Activated T-helper 1 cell treated with anti-CD3 and anti-CD28 coated beads, Interleukin-12 subunit alpha, Interleukin-12 subunit beta, Interleukin-2, Interleukin-4 antibody, amounts not matched to agents 30 ng/mL and 10 ng/mL and 1 ng/mL, durations not matched to agents 14 hours and 24 hours and 36 hours (primary cell): Measurements from ENCODE around the gene REEP1. TPM values are rescaled to one million over a fixed set of nuclear protein-coding genes. Genes with fewer than 3 reads are reported as not detected.

ENCODE experiments used
- DNase-seq: peaks from one replicate; pipeline ENCODE4 v3.0.0; 2021; ENCODE audit warnings: low spot score
- H3K27ac Mint-ChIP-seq: one replicate; pipeline ENCODE4 v1.8.0; 2021; ENCODE audit warnings: mild to moderate bottlenecking, mixed read lengths
- H3K27me3 Mint-ChIP-seq: one replicate; pipeline ENCODE4 v1.8.0; 2022; ENCODE audit warnings: mild to moderate bottlenecking, moderate library complexity, mixed read lengths; ENCODE audit not compliant: insufficient read depth
- H3K36me3 Mint-ChIP-seq: one replicate; pipeline ENCODE4 v1.8.0; 2021; ENCODE audit warnings: low read depth, mixed read lengths
- H3K4me1 Mint-ChIP-seq: one replicate; pipeline ENCODE4 v1.8.0; 2021; ENCODE audit warnings: low read depth, mixed read lengths
- H3K4me3 Mint-ChIP-seq: one replicate; pipeline ENCODE4 v1.8.0; 2021; ENCODE audit warnings: mild to moderate bottlenecking, moderate library complexity, mixed read lengths
- H3K9me3 Mint-ChIP-seq: one replicate; pipeline ENCODE4 v1.8.0; 2021; ENCODE audit warnings: mixed read lengths
- intact Hi-C: fragments of 100-400 bp; cut with micrococcal nuclease; formaldehyde crosslinking; loops from one replicate; pipeline ENCODE4 v1.15.1; 2024
- total RNA-seq: library from RNA; stranded (reverse); gene quantifications from 2 replicates; pipeline ENCODE4 v1.2.3, GENCODE V29; 2022

Gene REEP1, protein sequence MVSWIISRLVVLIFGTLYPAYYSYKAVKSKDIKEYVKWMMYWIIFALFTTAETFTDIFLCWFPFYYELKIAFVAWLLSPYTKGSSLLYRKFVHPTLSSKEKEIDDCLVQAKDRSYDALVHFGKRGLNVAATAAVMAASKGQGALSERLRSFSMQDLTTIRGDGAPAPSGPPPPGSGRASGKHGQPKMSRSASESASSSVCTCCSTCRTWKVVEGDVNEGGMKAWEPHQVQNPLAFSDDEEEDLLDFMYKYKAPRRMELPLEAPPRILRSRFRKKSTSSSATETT
- 0.26 and 0.81 TPM in 2 replicates for total RNA-seq

DNA sequence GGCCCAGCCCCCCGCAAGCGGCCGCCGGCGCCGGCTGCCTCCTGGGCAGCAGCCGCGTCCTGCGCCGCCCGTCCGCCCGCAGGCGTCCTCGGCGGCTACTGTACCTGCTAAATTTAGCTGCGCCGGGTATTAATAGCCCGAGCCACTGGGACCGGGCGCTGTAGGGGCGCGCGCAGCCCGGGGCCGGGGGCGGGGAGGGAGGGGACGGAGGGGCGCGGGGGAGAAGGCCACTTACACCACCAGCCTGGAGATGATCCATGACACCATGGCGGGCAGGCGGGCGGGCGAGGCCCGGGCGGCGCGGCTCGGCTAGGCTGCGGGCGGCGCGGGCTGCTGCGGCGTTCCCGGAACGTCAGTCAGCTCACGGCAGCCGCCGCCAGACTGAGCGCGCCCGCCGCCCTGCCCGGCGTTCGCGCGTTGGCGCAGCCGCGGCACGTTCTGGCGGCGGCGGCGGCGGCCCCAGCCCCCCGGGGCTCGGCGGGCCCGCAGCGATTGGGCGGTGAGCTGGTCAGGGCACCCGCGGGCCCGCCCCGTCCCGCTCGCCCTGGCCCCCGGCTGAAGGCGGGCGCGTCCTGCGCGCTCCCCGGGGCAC is at the start of gene REEP1:
Gene REEP1, minus strand, starts transcription at position 383 of the 592 bp plus-strand sequence. Its CDS starts 116 bp downstream, at position 267.
- no peak for DNase-seq
- Mint-ChIP-seq H3K27me3 (peaks cover 68% of the 10 kb centered on the region), H3K4me3 (peak within 1 kb of the TSS; percentile 76), H3K4me1 (peaks cover 10% of the 10 kb centered on the region), H3K36me3 (no peaks in the 10 kb centered on the region), H3K9me3 (peaks cover 11% of the 10 kb centered on the region), H3K27ac (no peak within 1 kb of the TSS)
- intact Hi-C loops, result loop anchor here (2.0 kb wide), 1 partner anchor 285 kb away; the partner anchor contains the start of gene RNF103

DNA sequence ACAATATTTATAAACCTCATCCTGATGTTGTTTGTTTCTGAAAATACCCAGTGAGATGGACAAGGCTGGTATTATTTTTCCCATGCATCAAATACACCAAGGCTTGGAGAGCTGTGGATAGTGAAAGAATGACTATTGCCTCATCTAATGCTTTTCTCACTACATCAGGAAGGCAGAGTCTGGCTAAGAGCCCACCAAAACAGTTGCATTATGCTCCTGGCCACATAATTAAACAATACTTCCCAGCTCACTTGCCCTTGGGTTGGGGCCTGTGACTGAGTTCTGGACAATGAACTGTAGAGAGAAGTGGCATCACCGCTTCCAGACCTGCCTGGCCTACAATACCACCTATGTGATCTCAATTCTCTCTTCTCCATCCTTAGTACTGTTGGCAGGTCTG is 46.4 kb upstream of the REEP1 start:
- Mint-ChIP-seq H3K4me3 (no peak overlapping the region), H3K27me3 (peaks cover 5% of the 10 kb centered on the region), H3K4me1 (no peaks in the 10 kb centered on the region), H3K27ac (no peak overlapping the region), H3K36me3 (no peaks in the 10 kb centered on the region), H3K9me3 (no peaks in the 10 kb centered on the region)
- intact Hi-C loops, result no loop called here
- DNase-seq, result no peak

DNA sequence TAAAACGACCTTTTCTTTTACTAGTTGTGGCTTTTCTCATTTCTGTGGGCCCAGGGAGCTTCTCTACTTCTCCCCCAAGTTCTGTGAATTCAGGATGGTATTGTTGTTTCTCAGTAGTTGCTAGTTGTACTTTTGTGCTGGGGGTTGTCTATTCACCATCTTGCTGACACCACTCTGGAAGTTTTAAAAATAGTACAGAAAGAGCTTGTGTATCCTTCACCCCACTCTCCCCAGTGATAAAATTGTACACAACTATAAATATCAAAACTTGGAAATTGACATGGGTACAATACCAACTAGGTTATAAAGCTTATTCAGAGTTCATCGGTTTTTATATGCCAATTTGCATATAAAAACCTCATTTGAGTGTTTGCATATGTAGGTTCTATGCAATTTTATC is 45.3 kb upstream of the REEP1 start:
- H3K9me3 Mint-ChIP-seq, result no peaks in the 10 kb centered on the region
- DNase-seq, result no peak
- H3K4me3 Mint-ChIP-seq, result no peak overlapping the region
- no peaks in the 10 kb centered on the region for H3K4me1 Mint-ChIP-seq
- peaks cover 7% of the 10 kb centered on the region for H3K27me3 Mint-ChIP-seq
- intact Hi-C loops, result no loop called here
- H3K36me3 Mint-ChIP-seq, result no peaks in the 10 kb centered on the region
- H3K27ac Mint-ChIP-seq, result no peak overlapping the region

DNA sequence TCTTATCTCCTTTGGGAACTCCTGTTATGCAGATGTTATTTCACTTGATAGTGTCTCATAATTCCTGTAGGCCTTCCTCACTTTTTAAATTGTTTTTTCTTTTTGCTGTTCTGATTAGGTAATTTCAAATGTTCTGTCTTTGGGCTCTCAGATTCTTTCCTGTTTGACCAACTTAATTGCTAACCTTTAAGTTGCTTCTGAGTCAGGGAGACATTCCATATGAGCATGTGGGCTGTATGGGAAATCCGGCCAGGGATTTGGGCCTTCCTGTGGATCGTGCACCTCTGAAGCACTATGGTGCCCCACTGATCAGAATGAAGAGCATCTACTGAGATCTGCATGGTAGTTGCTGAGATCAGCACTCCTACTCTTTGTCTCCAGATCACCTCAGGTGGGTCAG is 44.7 kb upstream of the REEP1 start:
- Mint-ChIP-seq H3K36me3 (no peaks in the 10 kb centered on the region), H3K4me3 (no peak overlapping the region), H3K27ac (no peak overlapping the region), H3K9me3 (peaks cover under 1% of the 10 kb centered on the region), H3K27me3 (peaks cover 7% of the 10 kb centered on the region), H3K4me1 (no peaks in the 10 kb centered on the region)
- no peak for DNase-seq
- intact Hi-C loops, result no loop called here

DNA sequence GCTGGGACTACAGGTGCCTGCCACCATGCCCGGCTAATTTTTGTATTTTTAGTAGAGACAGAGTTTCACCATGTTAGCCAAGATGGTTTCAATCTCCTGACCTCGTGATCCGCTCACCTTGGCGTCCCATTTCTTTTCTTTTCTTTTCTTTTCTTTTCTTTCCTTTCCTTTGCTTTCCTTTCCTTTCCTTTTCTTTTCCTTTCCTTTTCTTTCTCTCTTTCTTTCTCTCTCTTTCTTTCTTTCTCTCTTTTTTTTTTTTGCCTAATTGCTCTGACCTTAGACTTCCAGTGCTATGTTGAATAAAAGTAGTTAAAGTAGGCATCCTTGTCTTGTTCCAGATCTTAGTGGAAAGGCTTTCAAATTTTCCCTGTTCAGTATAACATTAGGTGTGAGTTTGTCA is 41.0 kb upstream of the REEP1 start:
- Mint-ChIP-seq H3K27me3 (peaks cover 18% of the 10 kb centered on the region), H3K9me3 (peaks cover 3% of the 10 kb centered on the region), H3K4me3 (no peak overlapping the region), H3K4me1 (no peaks in the 10 kb centered on the region), H3K27ac (no peak overlapping the region), H3K36me3 (no peaks in the 10 kb centered on the region)
- DNase-seq, result no peak
- intact Hi-C loops, result no loop called here

DNA sequence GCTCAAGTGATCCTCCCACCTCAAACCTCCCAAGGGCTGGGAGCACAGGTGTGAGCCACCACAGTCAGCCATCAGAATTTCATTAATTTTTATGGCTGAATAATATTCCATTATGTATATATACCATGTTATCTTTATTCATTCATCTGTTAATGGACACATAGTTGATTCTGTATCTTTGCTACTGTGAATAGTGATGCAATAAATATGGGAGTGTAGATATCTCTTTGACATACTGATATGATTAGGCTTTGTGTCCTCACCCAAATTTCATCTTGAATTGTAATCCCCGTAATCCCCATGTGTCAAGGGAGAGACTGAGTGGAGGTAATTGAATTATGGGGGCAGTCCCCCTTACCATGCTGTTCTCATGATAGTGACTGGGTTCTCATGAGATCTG is 38.2 kb upstream of the REEP1 start:
- H3K27me3 Mint-ChIP-seq, result peaks cover 16% of the 10 kb centered on the region
- no peak for DNase-seq

DNA sequence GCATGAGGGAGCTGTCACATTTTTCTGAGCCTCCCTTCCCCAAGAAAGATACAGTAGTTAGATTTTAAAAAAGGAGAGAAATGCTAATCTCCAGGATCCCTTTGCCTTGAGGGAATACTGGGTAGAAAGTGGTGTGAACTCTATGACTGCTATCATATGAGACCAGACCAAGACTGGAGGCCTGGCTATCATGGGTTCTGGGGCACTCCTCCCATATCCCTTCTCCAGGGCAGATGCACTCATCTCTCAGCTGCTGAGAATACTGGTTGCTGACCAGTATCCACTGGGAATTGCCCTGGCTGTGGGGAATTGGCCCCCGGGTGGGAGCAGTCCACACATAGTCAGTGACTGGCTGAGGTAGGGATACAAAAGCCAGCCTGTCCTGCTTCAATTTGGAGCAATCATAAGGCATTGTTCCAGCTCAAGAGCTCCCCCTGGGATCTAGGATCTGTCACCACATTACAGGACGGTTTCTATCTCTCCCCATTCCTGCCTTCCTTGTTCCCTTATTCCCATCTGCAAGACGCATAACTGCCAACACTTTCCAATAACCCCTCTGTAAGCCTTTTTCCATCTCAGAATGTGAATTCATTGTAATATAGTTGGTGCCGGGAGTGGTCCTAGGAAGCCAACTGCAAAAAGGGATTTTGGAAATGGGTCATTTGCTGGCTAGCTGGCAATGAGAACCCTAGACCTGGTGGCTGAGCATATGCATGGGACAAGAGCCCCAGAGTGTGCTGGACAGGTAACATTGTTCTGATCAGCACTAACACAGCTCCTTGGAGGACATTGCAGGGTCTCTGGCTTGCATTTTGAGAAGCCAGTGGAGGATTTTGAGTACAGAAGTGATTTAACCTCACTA is 35.4 kb upstream of the REEP1 start:
- DNase-seq, result no peak
- Mint-ChIP-seq H3K27ac (no peak overlapping the region), H3K36me3 (peaks cover 3% of the 10 kb centered on the region), H3K9me3 (peaks cover 3% of the 10 kb centered on the region), H3K27me3 (peaks cover 13% of the 10 kb centered on the region), H3K4me3 (no peak overlapping the region), H3K4me1 (peaks cover 17% of the 10 kb centered on the region)
- intact Hi-C loops, result no loop called here

More for the DNA sequence above, 38.2 kb upstream of the REEP1 start:
- peaks cover 3% of the 10 kb centered on the region for H3K9me3 Mint-ChIP-seq
- no peak overlapping the region for H3K27ac Mint-ChIP-seq
- intact Hi-C loops, result no loop called here
- no peaks in the 10 kb centered on the region for H3K36me3 Mint-ChIP-seq
- H3K4me3 Mint-ChIP-seq, result no peak overlapping the region
- peaks cover 7% of the 10 kb centered on the region for H3K4me1 Mint-ChIP-seq

DNA sequence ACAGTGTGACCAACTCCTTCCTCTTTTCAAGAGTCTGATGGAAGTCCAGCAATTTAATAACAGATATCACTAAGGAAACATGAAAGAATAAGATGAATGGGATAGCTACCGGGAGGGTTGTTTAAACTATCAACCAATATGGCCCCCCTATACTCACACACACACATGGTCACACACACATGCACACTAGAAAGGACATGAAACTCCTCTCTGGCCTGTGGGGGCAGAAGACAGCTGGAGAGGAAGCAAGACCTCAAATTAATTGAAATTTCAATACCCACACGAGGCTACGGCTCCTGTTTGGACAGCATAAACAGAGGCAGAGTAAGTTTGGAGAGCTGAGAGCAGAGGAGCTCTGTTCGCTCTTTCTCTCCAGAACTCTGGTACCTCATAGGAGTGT is 34.7 kb upstream of the REEP1 start:
- DNase-seq, result no peak
- peaks cover 20% of the 10 kb centered on the region for H3K4me1 Mint-ChIP-seq
- intact Hi-C loops, result no loop called here
- H3K27ac Mint-ChIP-seq, result no peak overlapping the region
- H3K36me3 Mint-ChIP-seq, result peaks cover 3% of the 10 kb centered on the region
- H3K27me3 Mint-ChIP-seq, result peaks cover 11% of the 10 kb centered on the region
- peaks cover 3% of the 10 kb centered on the region for H3K9me3 Mint-ChIP-seq
- no peak overlapping the region for H3K4me3 Mint-ChIP-seq

DNA sequence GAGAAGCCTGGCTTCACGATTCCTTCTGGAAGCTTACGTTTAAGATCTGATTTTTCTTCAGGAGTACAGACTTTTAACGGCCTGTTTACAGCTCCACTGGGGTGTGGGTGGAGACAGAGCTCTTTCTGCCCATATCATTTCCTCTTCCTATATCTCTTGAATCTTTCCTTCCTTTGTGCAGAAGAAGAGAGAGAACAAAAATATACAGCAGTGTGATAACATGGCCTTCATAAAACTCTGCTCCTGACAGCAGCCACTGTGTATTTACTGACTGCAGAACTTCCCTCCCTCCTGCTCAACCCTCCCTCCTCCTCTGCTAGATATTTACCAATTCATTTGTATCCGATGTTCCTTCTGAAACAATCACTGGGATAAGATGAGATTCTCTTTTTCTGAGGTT is 34.1 kb upstream of the REEP1 start:
- no peak for DNase-seq
- H3K36me3 Mint-ChIP-seq, result peaks cover 3% of the 10 kb centered on the region
- peaks cover 11% of the 10 kb centered on the region for H3K27me3 Mint-ChIP-seq
- no peaks in the 10 kb centered on the region for H3K9me3 Mint-ChIP-seq
- peak overlapping the region; percentile 2 for H3K27ac Mint-ChIP-seq
- no peak overlapping the region for H3K4me3 Mint-ChIP-seq
- H3K4me1 Mint-ChIP-seq, result peaks cover 20% of the 10 kb centered on the region
- intact Hi-C loops, result no loop called here

DNA sequence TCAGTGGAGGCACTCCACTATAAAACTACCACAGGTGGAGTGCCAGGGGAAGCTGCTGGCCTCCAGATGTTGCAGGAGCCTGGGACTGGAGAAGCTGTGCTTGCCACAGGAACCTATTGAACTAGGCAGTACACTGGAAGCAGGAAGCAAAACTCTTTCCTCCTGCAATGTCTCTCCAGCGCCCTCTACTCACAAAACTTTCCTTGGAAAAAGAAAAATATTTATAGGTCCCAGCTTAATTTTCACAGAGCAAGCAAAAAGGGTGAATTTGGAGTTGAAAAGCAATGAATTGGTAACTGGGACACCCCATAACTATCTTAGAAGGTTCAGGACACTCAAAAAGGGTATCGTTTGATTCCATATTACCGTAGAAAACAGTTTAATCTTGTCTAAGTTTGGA is 33.2 kb upstream of the REEP1 start:
- intact Hi-C loops, result no loop called here
- Mint-ChIP-seq H3K9me3 (no peaks in the 10 kb centered on the region), H3K36me3 (peaks cover 3% of the 10 kb centered on the region), H3K4me1 (peaks cover 20% of the 10 kb centered on the region), H3K27ac (no peak overlapping the region), H3K27me3 (peaks cover 8% of the 10 kb centered on the region), H3K4me3 (no peak overlapping the region)
- DNase-seq, result no peak

DNA sequence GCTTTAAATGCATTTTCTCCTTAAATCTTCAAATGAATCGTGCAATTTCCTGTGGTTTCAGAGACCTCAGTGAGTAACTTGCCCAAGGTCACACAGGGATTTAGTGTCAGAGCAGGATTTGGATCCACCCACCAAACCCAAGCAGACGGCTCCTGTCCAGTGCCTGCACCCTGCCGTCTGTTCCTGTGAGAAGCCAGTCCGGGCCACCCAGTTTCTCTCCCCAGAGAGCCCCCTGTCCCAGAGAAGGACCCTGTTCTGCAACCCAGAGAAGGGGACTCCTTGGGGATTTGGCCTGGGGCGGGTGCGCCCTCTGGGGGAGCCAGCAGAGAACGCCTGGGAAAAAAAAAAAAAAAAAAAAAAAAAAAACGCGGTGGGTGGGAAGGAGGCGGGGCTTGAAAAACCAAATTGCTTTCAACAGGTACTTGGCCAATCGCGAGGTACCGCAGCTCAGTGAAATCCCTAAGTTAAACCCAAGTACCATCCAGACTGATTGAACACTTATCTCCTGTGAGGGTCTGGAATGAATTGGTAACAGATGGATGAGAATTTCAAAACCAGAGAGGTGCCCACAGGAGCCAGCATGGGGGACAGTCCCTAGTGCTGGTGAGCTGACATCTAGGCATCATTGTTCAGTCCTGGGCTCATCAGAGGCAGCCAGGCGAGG is 30.9 kb upstream of the REEP1 start:
- Mint-ChIP-seq H3K27ac (no peak overlapping the region), H3K27me3 (no peaks in the 10 kb centered on the region), H3K4me3 (peak overlapping the region; percentile 13), H3K9me3 (no peaks in the 10 kb centered on the region), H3K36me3 (peaks cover 3% of the 10 kb centered on the region), H3K4me1 (peaks cover 20% of the 10 kb centered on the region)
- intact Hi-C loops, result loop anchor here (1.0 to 2.0 kb wide), 2 partner anchors 73 to 147 kb away; partner anchors contain the start of gene KDM3A
- DNase-seq, result peak; percentile 8

DNA sequence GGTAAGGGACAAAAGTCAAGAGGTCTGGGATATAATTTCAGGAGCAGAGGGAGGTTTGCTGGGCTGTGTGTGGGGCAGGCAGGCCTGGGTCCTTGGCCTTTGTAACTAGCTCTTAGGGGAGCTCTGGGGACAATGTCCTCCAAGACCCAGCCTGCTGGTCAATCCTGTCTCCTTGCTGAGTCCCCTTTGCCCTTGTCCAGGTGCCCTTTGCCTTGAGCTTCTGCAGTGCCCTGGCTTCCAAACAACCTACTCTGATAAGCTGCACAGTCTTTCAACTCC is 30.0 kb upstream of the REEP1 start:
- intact Hi-C loops, result no loop called here
- Mint-ChIP-seq H3K36me3 (peaks cover 3% of the 10 kb centered on the region), H3K4me3 (no peak overlapping the region), H3K27me3 (no peaks in the 10 kb centered on the region), H3K9me3 (no peaks in the 10 kb centered on the region), H3K4me1 (peaks cover 20% of the 10 kb centered on the region), H3K27ac (no peak overlapping the region)
- DNase-seq, result no peak
